SH-SY5Y (cell line): ENCODE results near the gene VDR.

Experiments used
- GATA2 ChIP-seq: IDR thresholded peaks from 2 replicates; pipeline ENCODE4 v1.6.1; 2011; ENCODE audit warnings: mild to moderate bottlenecking, low read depth, low read length
- GATA3 ChIP-seq: IDR thresholded peaks from 2 replicates; pipeline ENCODE4 v1.6.1; 2011; ENCODE audit warnings: low read depth, mild to moderate bottlenecking, low read length, moderate library complexity

- no peak for TF ChIP-seq GATA2
- TF ChIP-seq GATA3, result no peak
Measured at GRCh38 chr12:47814539-47815170, 90.1 kb downstream of the VDR start.
